ENCODE data around the gene EN2. TPM values are rescaled to one million over a fixed set of nuclear protein-coding genes. Genes with fewer than 3 reads are reported as not detected.

Gene EN2
- total RNA-seq (2021; ENCODE audit: unreplicated experiment) (1.5 TPM), Bru-seq, nascent RNA (percentile 30 among the genes with signal in this experiment), BruChase-seq, experiment 1, labeled RNA remaining after a 2-hour chase (percentile 41 among the genes with signal in this experiment), BruChase-seq, experiment 2, labeled RNA remaining after a 6-hour chase (percentile 47 among the genes with signal in this experiment)
- polyA plus RNA-seq (2012; ENCODE audit: insufficient read length), result 1.4 TPM
- long read RNA-seq, transcript EN2-201 (2 exons, 3,395 nt), result major isoform, 12 of 15 reads
- long read RNA-seq, partial matches to known transcripts, result 0 of 15 reads
- long read RNA-seq, other reads (novel, unspliced or antisense), result 3 of 15 reads

GRCh38 chr7:155458111-155458877, at the start of gene EN2:
TSS of gene EN2 (plus strand) at chr7:155458129. CDS start at chr7:155458378, 249 bp downstream.
- no peaks in the 10 kb centered on the region for H3K9me3 ChIP-seq (ENCODE audit: control insufficient read depth, insufficient read depth, low read depth, low read length)
- no TSS peak for BruUV-seq (replicated peaks)
- no peaks in the 10 kb centered on the region for H3K36me3 ChIP-seq (ENCODE audit: control insufficient read depth, insufficient read depth, low read length)
- ChIA-PET CTCF (no interaction called here), POLR2A (no interaction called here)
- H3K4me3 ChIP-seq (ENCODE audit: low read depth in 2 of 2, low read length in 2 of 2), result peak within 1 kb of the TSS; percentile 56 to 72
- H3K27ac ChIP-seq (ENCODE audit: low read length), result peak within 1 kb of the TSS; percentile 52; the same call in 1 of the 2 replicates
- no peaks in the 10 kb centered on the region for H3K4me1 ChIP-seq (ENCODE audit: control insufficient read depth, insufficient read depth, low read length)
- intact Hi-C loops (cut with micrococcal nuclease; ENCODE audit: unreplicated experiment), result no loop called here
- DNase-seq (ENCODE audit: low read depth, low spot score) (no peak), ATAC-seq (peak; percentile 26)
- H3K27me3 ChIP-seq (ENCODE audit: control insufficient read depth, insufficient read depth, low read length), result peaks cover 6% of the 10 kb centered on the region
- in situ Hi-C loops (cut with HindIII; ENCODE audit: low pct_unique_long_range_greater_than_20kb, low sequenced_read_pairs), result no loop called here
- TF ChIP-seq POLR2AphosphoS5 (IDR thresholded peaks at IDR 0.05; ENCODE audit: low read depth, low read length) (no peak), CTCF (IDR thresholded peaks at IDR 0.05) (no peak), REST (IDR thresholded peaks at IDR 0.05; ENCODE audit: insufficient read depth in 1 of 2, low read depth in 2 of 2, low read length in 1 of 2) (no peak), TCF7L2 (IDR thresholded peaks at IDR 0.05; ENCODE audit: low read depth, low read length) (no peak), SIN3A (IDR thresholded peaks at IDR 0.05; ENCODE audit: borderline replicate concordance, insufficient read depth, low read depth, low read length) (no peak)

- no peak for TF ChIP-seq CTCF (IDR thresholded peaks at IDR 0.05)
- no peak for TF ChIP-seq POLR2AphosphoS5 (IDR thresholded peaks at IDR 0.05; ENCODE audit: low read depth, low read length)
- TF ChIP-seq SIN3A (IDR thresholded peaks at IDR 0.05; ENCODE audit: borderline replicate concordance, insufficient read depth, low read depth, low read length), result no peak
- ATAC-seq (no peak), DNase-seq (ENCODE audit: low read depth, low spot score) (no peak)
- in situ Hi-C loops (cut with HindIII; ENCODE audit: low pct_unique_long_range_greater_than_20kb, low sequenced_read_pairs) (no loop called here), intact Hi-C loops (cut with micrococcal nuclease; ENCODE audit: unreplicated experiment) (no loop called here)
- ChIA-PET CTCF (no interaction called here), POLR2A (no interaction called here)
- no peaks in the 10 kb centered on the region; the same call in 1 of the 2 replicates for H3K27me3 ChIP-seq (ENCODE audit: control insufficient read depth, insufficient read depth, low read length)
- no peak overlapping the region for H3K27ac ChIP-seq (ENCODE audit: low read length)
- H3K36me3 ChIP-seq (ENCODE audit: control insufficient read depth, insufficient read depth, low read length), result no peaks in the 10 kb centered on the region
- no peaks in the 10 kb centered on the region for H3K9me3 ChIP-seq (ENCODE audit: control insufficient read depth, insufficient read depth, low read depth, low read length)
- no TSS peak for BruUV-seq (replicated peaks)
- H3K4me1 ChIP-seq (ENCODE audit: control insufficient read depth, insufficient read depth, low read length), result no peaks in the 10 kb centered on the region
- H3K4me3 ChIP-seq (ENCODE audit: low read depth in 2 of 2, low read length in 2 of 2), result no peak overlapping the region
Observed at GRCh38 chr7:155408651-155409586, 49.0 kb upstream of the EN2 start.

Measured in Panc1 (cell line).